Skeletal muscle tissue (tissue), 4 donors: ENCODE data around the gene PPM1M. TPM values are rescaled to one million over a fixed set of nuclear protein-coding genes. Genes with fewer than 3 reads are reported as not detected.
A peak's percentile ranks its signal among the peaks of the same experiment; 100 is the strongest.

Source experiments
- H3K27ac ChIP-seq: one replicate; pipeline ENCODE4 v1.7.0; 2013; ENCODE audit warnings: mild to moderate bottlenecking, low read depth, low read length, inconsistent platforms
- H3K27me3 ChIP-seq, 3 donors: one replicate each; pipeline ENCODE4 v1.7.0; 2013; ENCODE audit warnings: low read length in 3 of 3; ENCODE audit not compliant: control insufficient read depth in 3 of 3, insufficient read depth in 3 of 3
- H3K36me3 ChIP-seq, 3 donors: one replicate each; pipeline ENCODE4 v1.7.0; 2013; ENCODE audit warnings: low read length in 3 of 3; ENCODE audit not compliant: control insufficient read depth in 3 of 3, insufficient read depth in 3 of 3
- H3K4me1 ChIP-seq, 3 donors: one replicate each; pipeline ENCODE4 v1.7.0; 2013; ENCODE audit warnings: low read length in 3 of 3, mild to moderate bottlenecking in 3 of 3; ENCODE audit not compliant: control insufficient read depth in 3 of 3, insufficient read depth in 3 of 3
- H3K4me3 ChIP-seq, 3 donors: one replicate each; pipeline ENCODE4 v1.7.0; 2013; ENCODE audit warnings: low read length in 3 of 3
- H3K9ac ChIP-seq, 3 donors: one replicate each; pipeline ENCODE4 v1.7.0; 2013; ENCODE audit warnings: low read length in 3 of 3, mild to moderate bottlenecking in 3 of 3, moderate library complexity in 2 of 3, low read depth in 1 of 3
- H3K9me3 ChIP-seq, 3 donors: one replicate each; pipeline ENCODE4 v1.7.0; 2013; ENCODE audit warnings: low read length in 3 of 3; ENCODE audit not compliant: control insufficient read depth in 3 of 3
- total RNA-seq: library from RNA; depleted of rRNA; stranded (reverse); fragments of >200 nt; gene quantifications from one replicate; pipeline ENCODE4 v1.2.3, GENCODE V29; 2014
- donor health status: Osteomylitis.

The PPM1M gene
- total RNA-seq, 1 donor from 2014 or later, result 8.4 TPM

DNA sequence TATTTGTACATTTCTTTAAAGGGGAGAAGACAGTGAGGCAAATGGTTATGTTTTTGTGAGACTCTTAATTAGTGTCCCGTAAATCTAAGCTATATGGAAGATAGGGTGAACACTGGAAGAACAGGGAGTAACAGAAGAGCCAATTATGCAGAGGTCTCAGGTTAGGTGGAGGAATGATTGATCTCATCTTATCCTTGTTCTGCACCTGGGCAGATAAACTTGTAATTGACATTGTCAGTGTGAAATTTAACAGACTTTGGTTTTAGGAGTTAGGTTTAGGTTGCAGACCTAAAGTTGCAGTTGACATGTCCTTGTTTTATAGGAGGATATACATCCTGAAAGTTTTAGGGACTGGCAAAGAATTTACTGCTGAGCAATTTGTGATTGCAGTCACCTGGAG, 3.5 kb upstream of the PPM1M start:
- Histone ChIP-seq H3K27ac (no peak overlapping the region), H3K9me3 (no peaks in the 10 kb centered on the region), H3K4me3 (no peak overlapping the region), H3K36me3 (no peaks in the 10 kb centered on the region), H3K27me3 (peaks cover 2 to 20% (median 19%) of the 10 kb centered on the region in 3 donors), H3K4me1 (peaks cover 40 to 62% (median 55%) of the 10 kb centered on the region in 3 donors), H3K9ac (no peak overlapping the region)

DNA sequence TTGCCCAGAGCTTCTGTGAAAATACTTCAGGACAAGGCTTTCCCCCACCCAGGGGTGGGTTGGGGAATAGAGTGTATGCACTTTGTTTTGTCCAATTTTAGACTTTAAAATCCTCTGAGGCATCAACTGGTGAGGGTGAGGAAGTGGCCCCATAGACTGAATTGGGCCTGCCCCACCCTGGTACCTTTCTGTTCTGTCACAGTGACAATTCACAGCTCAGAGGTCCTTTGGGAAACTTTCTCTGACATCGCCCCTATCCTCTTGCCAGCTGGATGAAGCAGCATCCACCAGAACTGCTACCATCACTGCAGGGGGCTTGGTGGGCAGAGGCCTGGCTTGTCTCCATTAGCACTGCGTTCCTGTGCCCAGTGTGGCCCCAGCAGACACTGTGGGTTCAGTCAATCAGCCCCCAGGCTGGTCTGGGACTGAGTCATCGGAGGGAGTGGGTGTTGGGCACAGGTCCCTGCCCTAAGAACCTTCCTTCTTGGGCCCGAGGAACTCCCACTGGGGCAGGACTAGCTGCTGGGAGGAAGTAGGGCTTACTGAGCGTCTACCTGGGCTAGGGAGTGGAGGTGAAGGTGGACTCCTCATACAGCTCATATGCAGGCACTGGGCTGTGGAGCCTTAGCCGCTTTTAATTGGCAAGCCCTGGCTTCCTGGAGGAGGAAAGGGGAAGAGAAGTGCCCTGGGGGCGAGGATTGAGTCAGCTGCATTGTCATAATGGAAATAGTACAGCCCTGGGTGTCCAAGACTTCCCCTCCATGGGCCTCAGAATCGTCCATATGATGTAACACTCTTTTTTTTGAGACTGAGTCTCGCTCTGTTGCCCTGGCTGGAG, 1.5 kb upstream of the PPM1M start:
- H3K4me1 ChIP-seq, result peaks cover 26 to 60% (median 46%) of the 10 kb centered on the region in 3 donors
- H3K27ac ChIP-seq, result peak overlapping the region; percentile 76
- peaks cover 4 to 9% (median 6%) of the 10 kb centered on the region in 3 donors for H3K36me3 ChIP-seq
- H3K27me3 ChIP-seq, result peaks cover 2 to 20% (median 19%) of the 10 kb centered on the region in 3 donors
- H3K9me3 ChIP-seq, result no peaks in the 10 kb centered on the region
- no peak overlapping the region for H3K4me3 ChIP-seq
- H3K9ac ChIP-seq, result peak overlapping the region in 1 of 3 donors; percentile 50

DNA sequence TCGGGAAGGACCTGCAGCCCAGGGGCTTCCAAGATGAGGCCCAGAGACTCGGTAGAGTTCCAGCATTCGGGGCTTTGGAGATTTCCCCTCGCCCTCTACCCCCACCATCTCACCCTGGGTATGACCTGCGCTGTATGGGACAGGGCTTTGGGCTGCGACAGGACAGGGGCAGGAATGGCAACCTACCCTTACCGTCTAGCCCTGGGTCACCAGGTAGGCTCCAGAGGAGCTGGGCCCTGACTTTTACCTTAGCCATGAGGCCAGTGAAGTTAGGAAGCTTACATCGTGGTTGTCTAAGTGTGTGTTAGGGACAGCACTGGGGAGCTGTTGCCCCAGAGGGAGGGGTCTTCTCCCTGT, 683 bp downstream of the PPM1M start:
- peaks cover 16 to 56% (median 38%) of the 10 kb centered on the region in 3 donors for H3K4me1 ChIP-seq

DNA sequence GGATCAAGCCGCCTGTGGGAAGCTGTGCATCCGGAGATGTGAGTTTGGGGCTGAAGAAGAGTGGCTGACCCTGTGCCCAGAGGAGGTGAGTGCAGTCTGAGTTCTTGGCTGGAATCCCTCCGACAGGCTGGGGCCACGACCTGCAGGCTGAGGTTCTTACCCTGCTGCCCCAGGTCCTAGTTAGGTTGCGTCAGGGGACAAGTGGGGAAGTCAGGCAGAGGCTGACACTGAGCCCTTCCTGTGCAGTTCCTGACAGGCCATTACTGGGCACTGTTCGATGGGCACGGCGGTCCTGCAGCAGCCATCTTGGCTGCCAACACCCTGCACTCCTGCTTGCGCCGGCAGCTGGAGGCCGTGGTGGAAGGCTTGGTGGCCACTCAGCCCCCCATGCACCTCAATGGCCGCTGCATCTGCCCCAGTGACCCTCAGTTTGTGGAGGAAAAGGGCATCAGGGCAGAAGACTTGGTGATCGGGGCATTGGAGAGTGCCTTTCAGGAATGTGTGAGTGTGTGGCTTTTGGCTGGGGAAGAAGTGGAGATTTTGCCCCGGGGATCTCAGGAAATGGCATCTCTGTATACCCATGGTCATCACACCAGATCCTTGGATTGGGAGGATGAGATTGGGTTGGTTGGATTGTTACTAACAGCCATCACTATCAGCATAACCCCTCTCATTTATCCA, 1.3 kb downstream of the PPM1M start:
- Histone ChIP-seq H3K27ac (peak overlapping the region; percentile 64), H3K4me3 (peak overlapping the region in 2 of 3 donors; percentile 34 to 41), H3K9ac (peak overlapping the region in 1 of 3 donors; percentile 84), H3K4me1 (peaks cover 16 to 61% (median 42%) of the 10 kb centered on the region in 3 donors), H3K9me3 (no peaks in the 10 kb centered on the region), H3K36me3 (peaks cover 15 to 27% (median 26%) of the 10 kb centered on the region in 3 donors), H3K27me3 (peaks cover 2 to 20% (median 19%) of the 10 kb centered on the region in 3 donors)

More for the DNA sequence above, 683 bp downstream of the PPM1M start:
- Histone ChIP-seq H3K4me3 (peak overlapping the region; percentile 68 to 76 (median 69)), H3K36me3 (peaks cover 15 to 26% (median 22%) of the 10 kb centered on the region in 3 donors), H3K9ac (peak overlapping the region; percentile 67 to 84 (median 70)), H3K27me3 (peaks cover 2 to 20% (median 19%) of the 10 kb centered on the region in 3 donors), H3K27ac (peak overlapping the region; percentile 64), H3K9me3 (no peaks in the 10 kb centered on the region)

DNA sequence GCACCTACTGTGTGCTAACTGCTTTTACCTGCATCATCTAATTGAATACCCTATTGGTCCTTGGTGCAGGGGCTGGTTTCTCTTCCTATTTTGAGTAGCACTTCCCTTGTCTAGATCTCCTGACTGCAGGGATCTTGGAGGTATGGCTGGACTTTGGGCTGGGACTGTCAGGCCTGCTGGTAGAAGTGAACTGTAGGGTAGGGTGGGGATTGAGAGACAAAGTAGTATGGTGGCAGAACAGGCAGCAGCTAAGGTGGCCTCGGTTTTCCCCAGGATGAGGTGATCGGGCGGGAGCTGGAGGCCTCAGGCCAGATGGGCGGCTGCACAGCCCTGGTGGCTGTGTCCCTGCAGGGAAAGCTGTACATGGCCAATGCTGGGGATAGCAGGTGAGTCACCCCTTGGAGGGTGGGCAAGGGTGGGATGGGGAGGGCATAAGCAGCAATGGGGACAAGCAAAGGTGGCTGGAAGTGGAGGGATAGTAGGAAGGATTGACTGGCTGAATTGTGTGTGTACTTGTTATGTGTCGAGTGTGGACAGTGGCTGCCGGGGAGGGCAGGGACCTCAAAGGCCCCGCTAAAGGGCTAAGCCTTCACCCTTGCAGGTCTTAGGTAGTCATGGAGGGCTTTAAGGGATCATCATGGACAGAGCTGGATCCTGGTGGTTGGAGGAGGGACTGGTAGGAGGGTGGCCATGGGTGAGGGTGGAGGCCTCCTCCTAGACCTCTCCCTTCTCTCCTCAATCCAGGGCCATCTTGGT, 2.0 kb downstream of the PPM1M start:
- H3K27me3 ChIP-seq, result peaks cover 2 to 20% (median 19%) of the 10 kb centered on the region in 3 donors
- peaks cover 15 to 30% (median 26%) of the 10 kb centered on the region in 3 donors for H3K36me3 ChIP-seq
- H3K27ac ChIP-seq, result no peak overlapping the region
- H3K4me3 ChIP-seq, result no peak overlapping the region
- H3K4me1 ChIP-seq, result peaks cover 16 to 66% (median 43%) of the 10 kb centered on the region in 3 donors
- no peaks in the 10 kb centered on the region for H3K9me3 ChIP-seq
- no peak overlapping the region for H3K9ac ChIP-seq

DNA sequence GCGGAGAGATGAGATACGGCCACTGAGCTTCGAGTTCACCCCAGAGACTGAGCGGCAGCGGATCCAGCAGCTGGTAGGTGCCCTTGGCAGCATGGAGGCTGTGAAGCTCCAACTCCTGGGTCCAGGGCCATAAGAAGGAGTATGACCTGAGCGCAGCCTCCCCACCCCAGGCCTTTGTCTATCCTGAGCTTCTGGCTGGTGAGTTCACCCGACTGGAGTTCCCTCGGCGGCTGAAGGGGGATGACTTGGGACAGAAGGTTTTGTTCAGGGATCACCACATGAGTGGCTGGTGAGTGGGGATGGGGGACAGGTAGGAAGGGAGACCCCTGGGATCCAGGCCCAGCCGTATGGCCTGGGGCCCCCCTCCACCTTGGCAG, 2.6 kb downstream of the PPM1M start:
- Histone ChIP-seq H3K36me3 (peaks cover 17 to 33% (median 29%) of the 10 kb centered on the region in 3 donors), H3K9me3 (no peaks in the 10 kb centered on the region), H3K4me3 (no peak overlapping the region), H3K9ac (no peak overlapping the region), H3K4me1 (peaks cover 16 to 69% (median 43%) of the 10 kb centered on the region in 3 donors), H3K27ac (no peak overlapping the region), H3K27me3 (peaks cover 2 to 20% (median 19%) of the 10 kb centered on the region in 3 donors)

DNA sequence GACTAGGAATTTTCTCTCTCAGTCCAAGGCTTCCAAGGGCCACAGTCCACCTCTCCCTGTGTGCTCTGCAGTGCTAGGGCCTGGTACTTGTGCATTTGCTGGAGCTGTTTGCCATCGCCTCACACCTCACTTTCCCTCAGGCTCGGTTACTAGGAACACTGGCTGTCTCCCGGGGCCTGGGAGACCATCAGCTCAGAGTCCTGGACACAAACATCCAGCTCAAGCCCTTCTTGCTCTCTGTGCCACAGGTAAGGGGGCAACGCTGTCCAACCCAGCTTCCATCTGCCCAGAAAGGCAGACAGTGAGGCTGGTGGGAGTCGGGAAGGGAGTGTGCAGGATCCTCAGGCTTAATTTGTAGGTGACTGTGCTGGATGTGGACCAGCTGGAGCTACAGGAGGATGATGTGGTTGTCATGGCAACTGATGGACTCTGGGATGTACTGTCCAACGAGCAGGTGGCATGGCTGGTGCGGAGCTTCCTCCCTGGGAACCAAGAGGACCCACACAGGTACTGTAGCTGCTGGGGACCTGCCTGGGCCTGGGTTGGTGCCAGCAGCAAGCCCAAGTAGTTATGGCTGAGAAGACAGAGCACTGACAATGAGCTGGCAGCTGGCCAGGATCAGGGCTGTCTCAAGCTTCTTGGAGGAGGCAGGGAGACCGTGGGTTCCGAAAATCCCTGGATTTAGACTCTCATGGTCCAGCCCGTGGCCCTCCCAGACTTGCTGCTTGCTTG, 3.4 kb downstream of the PPM1M start:
- H3K36me3 ChIP-seq, result peaks cover 25 to 41% (median 37%) of the 10 kb centered on the region in 3 donors
- H3K9ac ChIP-seq, result no peak overlapping the region
- no peaks in the 10 kb centered on the region for H3K9me3 ChIP-seq
- H3K27me3 ChIP-seq, result peaks cover 2 to 20% (median 17%) of the 10 kb centered on the region in 3 donors
- H3K27ac ChIP-seq, result no peak overlapping the region
- H3K4me3 ChIP-seq, result no peak overlapping the region
- H3K4me1 ChIP-seq, result peaks cover 16 to 71% (median 42%) of the 10 kb centered on the region in 3 donors

DNA sequence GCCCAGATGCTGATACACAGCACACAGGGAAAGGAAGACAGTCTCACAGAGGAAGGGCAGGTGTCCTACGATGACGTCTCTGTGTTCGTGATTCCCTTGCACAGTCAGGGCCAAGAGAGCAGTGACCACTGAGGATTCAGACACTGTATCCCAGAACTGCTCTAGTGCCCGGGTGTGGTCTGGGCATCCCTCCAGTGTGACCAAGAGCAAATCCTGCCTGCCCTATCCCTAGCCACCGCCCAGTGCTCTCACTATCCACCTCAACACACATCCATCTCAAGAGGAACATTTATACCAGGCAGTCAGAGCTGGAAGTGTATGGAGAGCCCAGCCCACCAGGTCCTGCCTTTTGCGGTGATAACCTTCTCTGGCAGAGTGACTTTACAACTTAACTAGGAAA, 4.1 kb downstream of the PPM1M start:
- Histone ChIP-seq H3K9me3 (no peaks in the 10 kb centered on the region), H3K27ac (no peak overlapping the region), H3K4me1 (peaks cover 16 to 66% (median 39%) of the 10 kb centered on the region in 3 donors), H3K9ac (no peak overlapping the region), H3K27me3 (peaks cover 2 to 13% (median 13%) of the 10 kb centered on the region in 3 donors), H3K36me3 (peaks cover 31 to 45% (median 44%) of the 10 kb centered on the region in 3 donors), H3K4me3 (no peak overlapping the region)

DNA sequence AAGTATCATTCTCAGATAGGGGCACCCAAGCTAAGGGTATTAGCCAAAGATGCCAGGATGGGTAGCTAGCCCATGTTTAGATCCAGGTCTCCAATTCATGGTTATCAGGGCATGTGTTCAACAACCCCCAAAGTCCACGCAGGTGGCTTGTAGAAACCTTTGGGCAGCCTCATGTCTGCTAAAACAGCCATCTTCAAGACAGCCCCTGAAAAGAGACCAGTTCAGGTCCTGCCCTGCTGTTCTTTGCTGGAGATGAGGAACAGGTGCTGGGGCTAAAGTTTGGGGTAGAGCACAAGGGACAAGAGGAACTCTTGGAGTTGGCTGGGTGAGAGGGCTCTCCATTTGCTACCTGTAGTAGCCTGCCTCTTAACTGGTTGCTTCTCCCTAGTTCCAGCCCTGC, 4.6 kb downstream of the PPM1M start:
- Histone ChIP-seq H3K27me3 (peaks cover 1 to 9% (median 9%) of the 10 kb centered on the region in 3 donors), H3K9ac (no peak overlapping the region), H3K4me3 (no peak overlapping the region), H3K4me1 (peaks cover 13 to 62% (median 35%) of the 10 kb centered on the region in 3 donors), H3K9me3 (no peaks in the 10 kb centered on the region), H3K36me3 (peaks cover 31 to 46% (median 45%) of the 10 kb centered on the region in 3 donors), H3K27ac (no peak overlapping the region)
